SK-N-SH (cell line): Measurements from ENCODE around the gene WWOX. TPM values are rescaled to one million over a fixed set of nuclear protein-coding genes. Genes with fewer than 3 reads are reported as not detected.

ENCODE experiments used
- CTCF ChIA-PET: fragments of 300-600, 350-600 bp; formaldehyde crosslinking; extraction: SDS; loops from one replicate; lab custom pipeline; 2021; lab: Yijun Ruan, JAX
- POLR2A ChIA-PET: fragments of 350-600 bp; sonication (Branson Sonifier 250); formaldehyde crosslinking; extraction: SDS; loops from one replicate; lab custom pipeline; 2020; ENCODE audit warnings: antibody characterized with exemption, inconsistent platforms; lab: Yijun Ruan, JAX
- DNase-seq: peaks from one replicate; pipeline ENCODE4 v3.0.0; 2012
- H2AFZ ChIP-seq: fragments of 200-600 bp; sonication (generic); 2 replicates; pipeline ENCODE4 v1.8.1; 2016; ENCODE audit warnings: antibody characterized with exemption, mild to moderate bottlenecking, low read depth
- H3F3A ChIP-seq: fragments of 200-600 bp; sonication (generic); replicated peaks from 2 replicates; pipeline ENCODE3; 2016; ENCODE audit warnings: antibody characterized with exemption, mild to moderate bottlenecking; ENCODE audit not compliant: insufficient read depth
- H3K27ac ChIP-seq, 2 experiments: fragments of 200-500 bp in 1 of 2; fragments of 200-600 bp in 1 of 2; sonication (Bioruptor generic) in 1 of 2; sonication (generic), shearing (Covaris generic) in 1 of 2; 2 replicates each; pipeline versions ENCODE4 v1.5.1 to v1.6.1; 2014 to 2016; ENCODE audit warnings: low read depth in 2 of 2, inconsistent platforms in 1 of 2, low read length in 1 of 2, mild to moderate bottlenecking in 1 of 2, mixed read lengths in 1 of 2
- H3K27me3 ChIP-seq: fragments of 200-600 bp; sonication (generic), shearing (Covaris generic); 2 replicates; pipeline ENCODE4 v1.6.1; 2016; ENCODE audit warnings: mixed run types; ENCODE audit not compliant: insufficient read depth
- H3K36me3 ChIP-seq, 2 experiments: fragments of 200-500 bp in 1 of 2; fragments of 200-600 bp in 1 of 2; sonication (Bioruptor generic) in 1 of 2; sonication (generic) in 1 of 2; replicated peaks in 1 of 2; 2 replicates each; pipeline versions ENCODE3 to v1.5.1; 2014 to 2016; ENCODE audit warnings: low read length in 1 of 2, mild to moderate bottlenecking in 1 of 2; ENCODE audit not compliant: insufficient read depth in 2 of 2, control insufficient read depth in 1 of 2
- H3K4me1 ChIP-seq, 2 experiments: fragments of 200-500 bp in 1 of 2; fragments of 200-600 bp in 1 of 2; sonication (Bioruptor generic) in 1 of 2; sonication (generic), shearing (Covaris generic) in 1 of 2; 2 replicates each; pipeline versions ENCODE4 v1.5.1 to v1.6.1; 2014 to 2016; ENCODE audit warnings: low read depth in 1 of 2, low read length in 1 of 2, mixed run types in 1 of 2; ENCODE audit not compliant: insufficient read depth in 2 of 2, control insufficient read depth in 1 of 2
- H3K4me2 ChIP-seq: fragments of 200-600 bp; sonication (generic), shearing (Covaris generic); 2 replicates; pipeline ENCODE4 v1.6.1; 2017; ENCODE audit warnings: mixed run types
- H3K4me3 ChIP-seq, 2 experiments: fragments of 200-500 bp in 1 of 2; fragments of 200-600 bp in 1 of 2; sonication (Bioruptor generic) in 1 of 2; sonication (generic), shearing (Covaris generic) in 1 of 2; 2 replicates each; pipeline versions ENCODE4 v1.5.1 to v1.8.1; 2014 to 2016; ENCODE audit warnings: low read depth in 2 of 2, inconsistent platforms in 1 of 2, low read length in 1 of 2, mild to moderate bottlenecking in 1 of 2, mixed read lengths in 1 of 2, moderate library complexity in 1 of 2
- H3K79me2 ChIP-seq: fragments of 200-600 bp; sonication (generic); 2 replicates; pipeline ENCODE4 v1.8.1; 2017; ENCODE audit warnings: mild to moderate bottlenecking; ENCODE audit not compliant: insufficient read depth
- H3K9ac ChIP-seq: fragments of 200-600 bp; sonication (generic); 2 replicates; pipeline ENCODE4 v1.6.1; 2017; ENCODE audit warnings: mixed run types
- H3K9me2 ChIP-seq: fragments of 200-600 bp; sonication (generic); 2 replicates; pipeline ENCODE4 v1.6.1; 2017; ENCODE audit warnings: mixed run types
- H3K9me3 ChIP-seq: fragments of 200-600 bp; sonication (generic); 2 replicates; pipeline ENCODE4 v1.6.1; 2017; ENCODE audit warnings: mixed run types, mild to moderate bottlenecking, moderate library complexity
- H4K20me1 ChIP-seq: fragments of 200-600 bp; sonication (generic); 2 replicates; pipeline ENCODE4 v1.6.1; 2017; ENCODE audit warnings: mild to moderate bottlenecking, mixed run types; ENCODE audit not compliant: insufficient read depth
- EP300 ChIP-seq, 2 experiments: IDR thresholded peaks; 2 replicates each; pipeline versions ENCODE4 v1.4.0 to v1.6.1; 2012; ENCODE audit warnings: borderline replicate concordance in 1 of 2, low read depth in 1 of 2, low read length in 1 of 2
- FOSL2 ChIP-seq: IDR thresholded peaks from 2 replicates; pipeline ENCODE4 v1.4.0; 2012; ENCODE audit warnings: low read depth, mild to moderate bottlenecking, moderate library complexity, borderline replicate concordance
- FOXJ3 ChIP-seq: sonication (generic); formaldehyde crosslinking; IDR thresholded peaks from 2 replicates; pipeline ENCODE4 v1.5.1; 2020; ENCODE audit warnings: mild to moderate bottlenecking, missing genetic modification reagents
- FOXM1 ChIP-seq: IDR thresholded peaks from 2 replicates; pipeline ENCODE4 v1.4.0; 2012; ENCODE audit warnings: low read depth, mild to moderate bottlenecking
- GABPA ChIP-seq: IDR thresholded peaks from 2 replicates; pipeline ENCODE4 v1.4.0; 2012; ENCODE audit warnings: low read depth, mild to moderate bottlenecking
- GATA2 ChIP-seq: sonication (generic); formaldehyde crosslinking; IDR thresholded peaks from 2 replicates; pipeline ENCODE4 v1.5.0; 2020; ENCODE audit warnings: mild to moderate bottlenecking, missing genetic modification reagents
- IRF3 ChIP-seq: fragments of 150-350 bp; IDR thresholded peaks from 2 replicates; pipeline ENCODE4 v1.6.1; 2016; ENCODE audit warnings: mild to moderate bottlenecking, low read depth, low read length
- JUND ChIP-seq: IDR thresholded peaks from 2 replicates; pipeline ENCODE4 v1.4.0; 2012
- MEF2A ChIP-seq: IDR thresholded peaks from 2 replicates; pipeline ENCODE4 v1.4.0; 2012; ENCODE audit warnings: low read depth, borderline replicate concordance
- MXI1 ChIP-seq: IDR thresholded peaks from 2 replicates; pipeline ENCODE4 v1.6.1; 2012; ENCODE audit warnings: mild to moderate bottlenecking, low read depth, low read length, improper control_type of control experiment
- NFIC ChIP-seq: IDR thresholded peaks from 2 replicates; pipeline ENCODE4 v1.4.0; 2012; ENCODE audit warnings: borderline replicate concordance
- NRF1 ChIP-seq: IDR thresholded peaks from 2 replicates; pipeline ENCODE4 v1.6.1; 2012; ENCODE audit warnings: low read depth, mild to moderate bottlenecking, low read length
- RAD21 ChIP-seq: IDR thresholded peaks from 2 replicates; pipeline ENCODE4 v1.6.1; 2012; ENCODE audit warnings: mild to moderate bottlenecking, low read length
- SIN3A ChIP-seq: IDR thresholded peaks from 2 replicates; pipeline ENCODE4 v1.6.1; 2012; ENCODE audit warnings: low read depth, mild to moderate bottlenecking, low read length, moderate library complexity, borderline replicate concordance
- SMC3 ChIP-seq: IDR thresholded peaks from 2 replicates; pipeline ENCODE4 v1.6.1; 2012; ENCODE audit warnings: low read depth, low read length, improper control_type of control experiment
- TAF1 ChIP-seq: IDR thresholded peaks from 2 replicates; pipeline ENCODE4 v1.6.1; 2012; ENCODE audit warnings: low read depth, mild to moderate bottlenecking, low read length, moderate library complexity, borderline replicate concordance
- TCF12 ChIP-seq: IDR thresholded peaks from 2 replicates; pipeline ENCODE4 v1.4.0; 2012
- TEAD4 ChIP-seq: IDR thresholded peaks from 2 replicates; pipeline ENCODE4 v1.4.0; 2012; ENCODE audit warnings: mild to moderate bottlenecking, borderline replicate concordance; ENCODE audit not compliant: insufficient read depth
- USF1 ChIP-seq: IDR thresholded peaks from 2 replicates; pipeline ENCODE4 v1.4.0; 2012; ENCODE audit warnings: low read depth, borderline replicate concordance
- ZBTB33 ChIP-seq: IDR thresholded peaks from 2 replicates; pipeline ENCODE4 v1.4.0; 2012; ENCODE audit warnings: low read depth, borderline replicate concordance
- WGBS: methylation state at CpG from one replicate; pipeline ENCODE4 v1.1.6; 2017; ENCODE audit warnings: low lambda C conversion rate; 5-methylcytosine and 5-hydroxymethylcytosine counted together
- polyA plus RNA-seq, 3 experiments: library from polyadenylated mRNA; depleted of rRNA; stranded (reverse); fragments of >200 nt; gene quantifications; 2 replicates each; pipeline ENCODE4 v1.2.3, GENCODE V29; 2012
- TF ChIP-seq, protein P1 (sequence below): IDR thresholded peaks from 2 replicates; pipeline ENCODE4; 2012

The WWOX gene
- polyA plus RNA-seq, 1 of the 3 experiments (the other 2 are of a cell fraction), result 10.8 TPM

GRCh38 chr16:79211586-79211985, 1112.1 kb downstream of the WWOX start:
- no peak for DNase-seq
- TF ChIP-seq JUND (no peak), TCF12 (no peak), MXI1 (no peak), SIN3A (no peak), SMC3 (no peak), TAF1 (no peak), USF1 (no peak), FOXJ3 (CRISPR knock-in tag) (no peak), RAD21 (no peak), GABPA (no peak)
- no peaks in the 10 kb centered on the region for H3K9me3 ChIP-seq
- no peaks in the 10 kb centered on the region for H3K9me2 ChIP-seq
- no peak overlapping the region for H3K4me2 ChIP-seq
- H3K27me3 ChIP-seq, result no peaks in the 10 kb centered on the region
- H3K27ac ChIP-seq, result no peak overlapping the region
- no peak overlapping the region for H3K9ac ChIP-seq
- no peak overlapping the region for H2AFZ ChIP-seq
- no peaks in the 10 kb centered on the region for H3K4me1 ChIP-seq
- CTCF ChIA-PET, result no interaction called here
- H3K36me3 ChIP-seq, result no peaks in the 10 kb centered on the region
- POLR2A ChIA-PET, result no interaction called here
- H3K4me3 ChIP-seq, result no peak overlapping the region
- H3K79me2 ChIP-seq, result no peaks in the 10 kb centered on the region
- H3F3A ChIP-seq, result no peaks in the 10 kb centered on the region
- H4K20me1 ChIP-seq, result no peaks in the 10 kb centered on the region
- 63% methylated on average over 10 of the region's 13 CpGs for WGBS

- Histone ChIP-seq H3K9ac (no peak overlapping the region), H4K20me1 (no peaks in the 10 kb centered on the region), H3K9me3 (0 out of 2 replicates have a peak, but pooled peaks cover under 1% of the 10 kb centered on the region), H3K36me3 (no peaks in the 10 kb centered on the region), H3K4me2 (no peak overlapping the region), H3K4me1 (no peaks in the 10 kb centered on the region), H3K4me3 (no peak overlapping the region), H2AFZ (no peak overlapping the region), H3F3A (no peaks in the 10 kb centered on the region), H3K79me2 (no peaks in the 10 kb centered on the region), H3K27ac (no peak overlapping the region), H3K27me3 (no peaks in the 10 kb centered on the region), H3K9me2 (no peaks in the 10 kb centered on the region)
- WGBS, result 42% methylated on average over 10 of the region's 10 CpGs
- POLR2A ChIA-PET, result no interaction called here
- TF ChIP-seq GATA2 (CRISPR knock-in tag), result no peak
- TF ChIP-seq SIN3A, result no peak
- no peak for TF ChIP-seq TEAD4
- TF ChIP-seq MEF2A, result no peak
- TF ChIP-seq FOXM1, result no peak
- no peak for TF ChIP-seq NRF1
- no peak for TF ChIP-seq FOSL2
- TF ChIP-seq, protein P1, sequence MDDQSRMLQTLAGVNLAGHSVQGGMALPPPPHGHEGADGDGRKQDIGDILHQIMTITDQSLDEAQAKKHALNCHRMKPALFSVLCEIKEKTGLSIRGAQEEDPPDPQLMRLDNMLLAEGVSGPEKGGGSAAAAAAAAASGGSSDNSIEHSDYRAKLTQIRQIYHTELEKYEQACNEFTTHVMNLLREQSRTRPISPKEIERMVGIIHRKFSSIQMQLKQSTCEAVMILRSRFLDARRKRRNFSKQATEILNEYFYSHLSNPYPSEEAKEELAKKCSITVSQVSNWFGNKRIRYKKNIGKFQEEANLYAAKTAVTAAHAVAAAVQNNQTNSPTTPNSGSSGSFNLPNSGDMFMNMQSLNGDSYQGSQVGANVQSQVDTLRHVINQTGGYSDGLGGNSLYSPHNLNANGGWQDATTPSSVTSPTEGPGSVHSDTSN, result no peak
- no peak for TF ChIP-seq IRF3
- no peak for TF ChIP-seq JUND
- TF ChIP-seq NFIC, result no peak
- no peak for TF ChIP-seq ZBTB33
- TF ChIP-seq EP300 (IDR thresholded peaks at IDR 0.05; ENCODE audit: borderline replicate concordance in 1 of 2, low read depth in 1 of 2, low read length in 1 of 2), result no peak
- no peak for TF ChIP-seq FOXJ3 (CRISPR knock-in tag)
- no peak for TF ChIP-seq GABPA
- CTCF ChIA-PET, result no interaction called here
- DNase-seq, result no peak
These were observed 1112.8 kb downstream of the WWOX start for GRCh38 chr16:79212114-79212791.
